Liver (tissue), 9 donors: ENCODE measurements around the gene CD82. TPM values are rescaled to one million over a fixed set of nuclear protein-coding genes. Genes with fewer than 3 reads are reported as not detected.

Experiments
- DNase-seq: peaks from one replicate; pipeline ENCODE4 v3.0.0-alpha.2; 2017; ENCODE audit warnings: low spot score
- H3K27ac ChIP-seq, 2 donors: one replicate each; pipeline ENCODE4 v1.7.0; 2013; ENCODE audit warnings: inconsistent platforms in 2 of 2, low read length in 2 of 2, control low read depth in 1 of 2, low read depth in 1 of 2, mild to moderate bottlenecking in 1 of 2
- H3K27me3 ChIP-seq, 4 donors: one replicate each; pipeline versions ENCODE4 v1.6.1 to v1.7.0; 2013; ENCODE audit warnings: low read length in 3 of 4, inconsistent platforms in 1 of 4, mild to moderate bottlenecking in 1 of 4, moderate library complexity in 1 of 4; ENCODE audit not compliant: control insufficient read depth in 4 of 4, insufficient read depth in 4 of 4
- H3K36me3 ChIP-seq, 4 donors: one replicate each; pipeline versions ENCODE4 v1.6.1 to v1.7.0; 2013; ENCODE audit warnings: low read length in 3 of 4, mild to moderate bottlenecking in 3 of 4, low read depth in 1 of 4, moderate library complexity in 1 of 4; ENCODE audit not compliant: control insufficient read depth in 4 of 4, insufficient read depth in 3 of 4
- H3K4me1 ChIP-seq, 4 donors: one replicate each; pipeline versions ENCODE4 v1.6.1 to v1.7.0; 2013; ENCODE audit warnings: low read length in 3 of 4, mild to moderate bottlenecking in 3 of 4, moderate library complexity in 1 of 4; ENCODE audit not compliant: control insufficient read depth in 4 of 4, insufficient read depth in 4 of 4
- H3K4me3 ChIP-seq, 3 donors: one replicate each; pipeline versions ENCODE4 v1.6.1 to v1.7.0; 2013; ENCODE audit warnings: low read length in 3 of 3, control low read depth in 1 of 3, low read depth in 1 of 3, mild to moderate bottlenecking in 1 of 3
- H3K9ac ChIP-seq, 2 donors: one replicate each; pipeline ENCODE4 v1.7.0; 2013; ENCODE audit warnings: low read length in 2 of 2, mild to moderate bottlenecking in 2 of 2, moderate library complexity in 2 of 2, control low read depth in 1 of 2, low read depth in 1 of 2
- H3K9me3 ChIP-seq, 4 donors: one replicate each; pipeline versions ENCODE4 v1.6.1 to v1.7.0; 2013; ENCODE audit warnings: low read length in 3 of 4; ENCODE audit not compliant: control insufficient read depth in 4 of 4
- EGR1 ChIP-seq, 2 donors: IDR thresholded peaks; 2 replicates each; pipeline ENCODE4 v1.6.1; 2016 to 2018; ENCODE audit warnings: antibody characterized with exemption in 2 of 2, low read depth in 2 of 2
- FOXA2 ChIP-seq: IDR thresholded peaks from 2 replicates; pipeline ENCODE4 v1.6.1; 2016; ENCODE audit warnings: antibody characterized with exemption
- GABPA ChIP-seq, 2 donors: IDR thresholded peaks in 1 of 2; conservative IDR thresholded peaks in 1 of 2; 2 replicates each; pipeline ENCODE4 v1.6.1; 2016; ENCODE audit warnings: antibody characterized with exemption in 2 of 2, mild to moderate bottlenecking in 1 of 2, moderate library complexity in 1 of 2
- HNF4A ChIP-seq, 2 donors: conservative IDR thresholded peaks; 2 replicates each; pipeline ENCODE4 v1.6.1; 2016; ENCODE audit warnings: antibody characterized with exemption in 2 of 2, mild to moderate bottlenecking in 2 of 2
- HNF4G ChIP-seq: IDR thresholded peaks from 2 replicates; pipeline ENCODE4 v1.6.1; 2016; ENCODE audit warnings: antibody characterized with exemption
- NR2F2 ChIP-seq: IDR thresholded peaks from 2 replicates; pipeline ENCODE4 v1.6.1; 2016; ENCODE audit warnings: antibody characterized with exemption
- RXRA ChIP-seq, 2 donors: IDR thresholded peaks; 2 replicates each; pipeline ENCODE4 v1.6.1; 2017 to 2018; ENCODE audit warnings: antibody characterized with exemption in 2 of 2, mild to moderate bottlenecking in 1 of 2
- YY1 ChIP-seq: IDR thresholded peaks from 2 replicates; pipeline ENCODE4 v1.6.1; 2016; ENCODE audit warnings: antibody characterized with exemption, mild to moderate bottlenecking
- WGBS: extraction: QIAGEN DNeasy Blood & Tissue Kit; methylation state at CpG from one replicate; pipeline ENCODE4 v1.1.7; 2013; 5-methylcytosine and 5-hydroxymethylcytosine counted together
- polyA plus RNA-seq, 2 donors: library from polyadenylated mRNA; stranded (reverse) in 1 of 2; unstranded in 1 of 2; fragments of 200-250 nt in 1 of 2; fragments of >200 nt in 1 of 2; fragmentation: Nextera tagmentation in 1 of 2; extraction: Ambion mirVana in 1 of 2; gene quantifications; one replicate each; pipeline versions ENCODE4 v1.2.1 to v1.2.3, GENCODE V29; 2013 to 2015
- total RNA-seq, 2 donors: library from RNA; depleted of rRNA; stranded (reverse); fragments of >200 nt; gene quantifications; one replicate each; pipeline ENCODE4 v1.2.3, GENCODE V29; 2014
- TF ChIP-seq, protein P1 (sequence below): IDR thresholded peaks from 2 replicates; pipeline ENCODE4 v1.6.1; 2016; ENCODE audit warnings: antibody characterized with exemption
- TF ChIP-seq, protein P2 (sequence below): IDR thresholded peaks from 2 replicates; pipeline ENCODE4 v1.6.1; 2016; ENCODE audit warnings: antibody characterized with exemption
- TF ChIP-seq, protein P3 (sequence below): IDR thresholded peaks from 2 replicates; pipeline ENCODE4 v1.6.1; 2016; ENCODE audit warnings: antibody characterized with exemption, mild to moderate bottlenecking
- donor health status: healthy.
- donor health status: healthy.
- donor health status: healthy.
- donor health status: healthy.
- donor health status: healthy.

CD82 gene
- total and polyA plus RNA-seq, 4 donors = 27.4 to 82.6 (median 47.8) TPM

DNA sequence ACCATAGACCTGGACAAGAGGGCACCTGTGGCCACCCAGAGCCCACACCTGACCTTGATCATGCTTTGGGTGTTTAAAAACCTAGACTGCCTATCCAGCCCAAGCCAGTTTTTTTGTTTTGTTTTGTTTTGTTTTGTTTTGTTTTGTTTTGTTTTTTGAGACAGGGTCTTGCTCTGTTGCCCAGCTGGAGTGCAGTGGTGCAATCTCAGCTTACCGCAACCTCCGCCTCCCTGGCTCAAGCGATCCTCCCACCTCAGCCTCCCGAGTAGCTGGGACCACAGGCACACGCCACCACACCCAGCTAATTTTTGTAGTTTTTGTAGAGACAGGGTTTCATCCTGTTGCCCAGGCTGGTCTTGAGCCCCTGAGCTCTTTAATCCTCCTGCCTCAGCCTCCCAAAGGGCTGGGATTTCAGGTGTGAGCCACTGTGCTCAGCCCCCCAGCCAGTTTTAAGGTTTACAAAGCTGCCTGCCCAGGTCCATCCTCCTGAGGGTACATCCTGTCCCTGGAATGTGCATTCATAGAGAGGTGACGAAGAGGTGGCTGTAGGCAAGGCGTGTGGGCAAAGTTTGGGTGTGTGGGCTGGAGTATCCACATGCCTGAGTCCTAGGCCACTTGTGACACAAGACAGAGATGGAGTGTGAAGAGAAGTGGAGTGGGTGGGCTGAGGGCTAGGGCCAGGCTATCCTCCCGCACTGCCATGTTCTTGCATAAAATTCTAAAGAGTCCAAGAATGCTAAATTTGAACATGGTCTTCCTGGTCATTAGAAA lies 3.3 kb upstream of the CD82 start (continued):
- TF ChIP-seq, protein P1, sequence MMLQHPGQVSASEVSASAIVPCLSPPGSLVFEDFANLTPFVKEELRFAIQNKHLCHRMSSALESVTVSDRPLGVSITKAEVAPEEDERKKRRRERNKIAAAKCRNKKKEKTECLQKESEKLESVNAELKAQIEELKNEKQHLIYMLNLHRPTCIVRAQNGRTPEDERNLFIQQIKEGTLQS = no peak
- TF ChIP-seq, protein P2, sequence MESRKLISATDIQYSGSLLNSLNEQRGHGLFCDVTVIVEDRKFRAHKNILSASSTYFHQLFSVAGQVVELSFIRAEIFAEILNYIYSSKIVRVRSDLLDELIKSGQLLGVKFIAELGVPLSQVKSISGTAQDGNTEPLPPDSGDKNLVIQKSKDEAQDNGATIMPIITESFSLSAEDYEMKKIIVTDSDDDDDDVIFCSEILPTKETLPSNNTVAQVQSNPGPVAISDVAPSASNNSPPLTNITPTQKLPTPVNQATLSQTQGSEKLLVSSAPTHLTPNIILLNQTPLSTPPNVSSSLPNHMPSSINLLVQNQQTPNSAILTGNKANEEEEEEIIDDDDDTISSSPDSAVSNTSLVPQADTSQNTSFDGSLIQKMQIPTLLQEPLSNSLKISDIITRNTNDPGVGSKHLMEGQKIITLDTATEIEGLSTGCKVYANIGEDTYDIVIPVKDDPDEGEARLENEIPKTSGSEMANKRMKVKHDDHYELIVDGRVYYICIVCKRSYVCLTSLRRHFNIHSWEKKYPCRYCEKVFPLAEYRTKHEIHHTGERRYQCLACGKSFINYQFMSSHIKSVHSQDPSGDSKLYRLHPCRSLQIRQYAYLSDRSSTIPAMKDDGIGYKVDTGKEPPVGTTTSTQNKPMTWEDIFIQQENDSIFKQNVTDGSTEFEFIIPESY = no peak
- TF ChIP-seq HNF4G (no peak), FOXA2 (no peak)

DNA sequence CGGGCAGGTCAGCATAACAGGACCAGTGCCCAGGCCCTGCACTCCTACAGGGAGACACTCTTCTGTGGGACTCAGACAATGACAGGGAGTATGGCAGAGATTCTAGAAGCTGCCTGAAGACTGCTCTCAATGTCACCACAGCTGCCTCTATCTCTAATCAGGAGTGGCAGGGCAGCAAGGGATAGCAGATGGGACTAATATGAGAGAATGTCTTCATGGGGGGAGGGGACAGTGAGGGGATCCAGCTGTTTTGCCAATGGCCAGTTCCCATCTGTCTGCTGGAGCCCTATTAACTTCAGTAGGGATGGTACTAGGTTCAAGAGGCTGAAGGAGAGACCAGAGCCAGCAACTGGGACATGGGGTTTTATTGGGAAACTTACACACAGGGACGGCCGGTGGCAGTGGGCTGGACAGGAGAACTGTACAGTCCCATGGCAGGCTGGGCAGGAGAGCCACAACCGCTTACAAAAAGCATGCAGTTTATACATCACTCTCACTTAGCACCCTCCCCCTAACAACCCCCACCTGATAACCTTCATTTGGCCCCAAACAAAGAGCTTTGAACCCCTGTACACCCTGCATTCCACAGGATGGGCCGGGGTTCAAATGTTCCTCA lies 2.5 kb upstream of the CD82 start:
- no peaks in the 10 kb centered on the region for H3K36me3 ChIP-seq
- TF ChIP-seq NR2F2 (no peak), GABPA (IDR thresholded peaks at IDR 0.05 in 1 of 2, conservative IDR thresholded peaks at IDR 0.05 in 1 of 2) (no peak), YY1 (no peak)
- H3K4me3 ChIP-seq = no peak overlapping the region
- peaks cover 5 to 27% (median 19%) of the 10 kb centered on the region in 4 donors for H3K4me1 ChIP-seq
- 87% methylated on average over 5 of the region's 5 CpGs for WGBS
- no peak overlapping the region for H3K9ac ChIP-seq
- no peaks in the 10 kb centered on the region for H3K9me3 ChIP-seq
- H3K27ac ChIP-seq = no peak overlapping the region
- DNase-seq = no peak
- H3K27me3 ChIP-seq = no peaks in the 10 kb centered on the region

DNA sequence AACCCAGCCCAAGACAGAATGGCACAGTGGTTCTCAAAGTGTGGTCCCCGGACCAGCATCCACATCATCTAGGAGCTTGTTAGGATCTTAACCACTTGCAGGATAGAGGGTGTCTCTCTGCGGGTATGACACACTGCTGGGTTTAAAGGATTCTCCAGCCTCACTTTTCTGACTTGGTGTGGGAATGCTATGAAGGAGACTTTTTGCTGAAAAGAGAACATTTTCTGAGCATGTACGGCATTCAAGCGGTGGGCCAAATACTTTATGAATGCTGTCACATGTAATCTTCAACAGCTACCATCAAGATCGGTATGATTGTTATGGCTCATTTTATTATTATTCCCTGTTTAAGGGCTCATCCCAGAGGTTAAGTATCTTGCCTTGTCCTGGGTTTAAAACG lies 1.8 kb upstream of the CD82 start:
- WGBS = 94% methylated on average over 6 of the region's 6 CpGs
- DNase-seq = no peak
- TF ChIP-seq, protein P1 = no peak
- TF ChIP-seq EGR1 (IDR thresholded peaks at IDR 0.05; ENCODE audit: low read depth in 2 of 2) (no peak), YY1 (no peak)
- Histone ChIP-seq H3K9ac (no peak overlapping the region), H3K4me3 (no peak overlapping the region), H3K27ac (peak overlapping the region in 1 of 2 donors; percentile 94), H3K27me3 (no peaks in the 10 kb centered on the region), H3K4me1 (peaks cover 5 to 28% (median 20%) of the 10 kb centered on the region in 4 donors), H3K9me3 (no peaks in the 10 kb centered on the region), H3K36me3 (no peaks in the 10 kb centered on the region)

DNA sequence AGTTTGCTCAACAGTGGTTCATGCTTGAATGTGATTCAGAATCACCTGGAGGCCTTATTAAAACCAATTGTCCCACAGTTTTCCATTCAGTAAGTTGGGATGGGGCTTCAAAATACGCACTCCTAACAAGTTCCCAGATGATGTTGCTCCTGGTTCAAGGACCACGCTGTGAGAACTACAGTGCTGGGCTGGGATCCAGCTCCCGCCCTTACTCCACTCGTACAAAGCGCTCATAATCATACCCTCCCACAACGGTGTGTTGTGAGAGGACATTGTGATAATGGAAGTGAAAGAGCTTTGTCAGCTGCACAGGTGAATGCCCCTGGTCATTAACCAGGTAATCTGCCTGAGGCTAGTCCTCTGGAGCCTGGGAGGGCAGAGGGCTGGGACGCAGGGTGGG lies 1.3 kb upstream of the CD82 start:
- H3K9ac ChIP-seq = peak overlapping the region in 1 of 2 donors; percentile 70
- no peaks in the 10 kb centered on the region for H3K36me3 ChIP-seq
- WGBS = 39% methylated on average over 7 of the region's 7 CpGs
- H3K27ac ChIP-seq = peak overlapping the region; percentile 92 to 94
- no peaks in the 10 kb centered on the region for H3K9me3 ChIP-seq
- H3K4me1 ChIP-seq = peaks cover 5 to 28% (median 20%) of the 10 kb centered on the region in 4 donors
- DNase-seq = no peak
- no peak overlapping the region for H3K4me3 ChIP-seq
- H3K27me3 ChIP-seq = no peaks in the 10 kb centered on the region
- TF ChIP-seq, protein P2 = no peak
- TF ChIP-seq HNF4G (no peak), HNF4A (conservative IDR thresholded peaks at IDR 0.05) (peak in 1 of 2 donors; percentile 1), RXRA (IDR thresholded peaks at IDR 0.05) (peak in 1 of 2 donors; percentile 53), GABPA (IDR thresholded peaks at IDR 0.05 in 1 of 2, conservative IDR thresholded peaks at IDR 0.05 in 1 of 2) (no peak)
- TF ChIP-seq, protein P3, sequence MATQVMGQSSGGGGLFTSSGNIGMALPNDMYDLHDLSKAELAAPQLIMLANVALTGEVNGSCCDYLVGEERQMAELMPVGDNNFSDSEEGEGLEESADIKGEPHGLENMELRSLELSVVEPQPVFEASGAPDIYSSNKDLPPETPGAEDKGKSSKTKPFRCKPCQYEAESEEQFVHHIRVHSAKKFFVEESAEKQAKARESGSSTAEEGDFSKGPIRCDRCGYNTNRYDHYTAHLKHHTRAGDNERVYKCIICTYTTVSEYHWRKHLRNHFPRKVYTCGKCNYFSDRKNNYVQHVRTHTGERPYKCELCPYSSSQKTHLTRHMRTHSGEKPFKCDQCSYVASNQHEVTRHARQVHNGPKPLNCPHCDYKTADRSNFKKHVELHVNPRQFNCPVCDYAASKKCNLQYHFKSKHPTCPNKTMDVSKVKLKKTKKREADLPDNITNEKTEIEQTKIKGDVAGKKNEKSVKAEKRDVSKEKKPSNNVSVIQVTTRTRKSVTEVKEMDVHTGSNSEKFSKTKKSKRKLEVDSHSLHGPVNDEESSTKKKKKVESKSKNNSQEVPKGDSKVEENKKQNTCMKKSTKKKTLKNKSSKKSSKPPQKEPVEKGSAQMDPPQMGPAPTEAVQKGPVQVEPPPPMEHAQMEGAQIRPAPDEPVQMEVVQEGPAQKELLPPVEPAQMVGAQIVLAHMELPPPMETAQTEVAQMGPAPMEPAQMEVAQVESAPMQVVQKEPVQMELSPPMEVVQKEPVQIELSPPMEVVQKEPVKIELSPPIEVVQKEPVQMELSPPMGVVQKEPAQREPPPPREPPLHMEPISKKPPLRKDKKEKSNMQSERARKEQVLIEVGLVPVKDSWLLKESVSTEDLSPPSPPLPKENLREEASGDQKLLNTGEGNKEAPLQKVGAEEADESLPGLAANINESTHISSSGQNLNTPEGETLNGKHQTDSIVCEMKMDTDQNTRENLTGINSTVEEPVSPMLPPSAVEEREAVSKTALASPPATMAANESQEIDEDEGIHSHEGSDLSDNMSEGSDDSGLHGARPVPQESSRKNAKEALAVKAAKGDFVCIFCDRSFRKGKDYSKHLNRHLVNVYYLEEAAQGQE = no peak
- TF ChIP-seq, protein P1 = no peak
